ENCODE results near the gene KIF16B. TPM values are rescaled to one million over a fixed set of nuclear protein-coding genes. Genes with fewer than 3 reads are reported as not detected.

The KIF16B gene
- total and polyA plus RNA-seq, 4 donors = 5.9 to 20.3 (median 9.6) TPM

DNA sequence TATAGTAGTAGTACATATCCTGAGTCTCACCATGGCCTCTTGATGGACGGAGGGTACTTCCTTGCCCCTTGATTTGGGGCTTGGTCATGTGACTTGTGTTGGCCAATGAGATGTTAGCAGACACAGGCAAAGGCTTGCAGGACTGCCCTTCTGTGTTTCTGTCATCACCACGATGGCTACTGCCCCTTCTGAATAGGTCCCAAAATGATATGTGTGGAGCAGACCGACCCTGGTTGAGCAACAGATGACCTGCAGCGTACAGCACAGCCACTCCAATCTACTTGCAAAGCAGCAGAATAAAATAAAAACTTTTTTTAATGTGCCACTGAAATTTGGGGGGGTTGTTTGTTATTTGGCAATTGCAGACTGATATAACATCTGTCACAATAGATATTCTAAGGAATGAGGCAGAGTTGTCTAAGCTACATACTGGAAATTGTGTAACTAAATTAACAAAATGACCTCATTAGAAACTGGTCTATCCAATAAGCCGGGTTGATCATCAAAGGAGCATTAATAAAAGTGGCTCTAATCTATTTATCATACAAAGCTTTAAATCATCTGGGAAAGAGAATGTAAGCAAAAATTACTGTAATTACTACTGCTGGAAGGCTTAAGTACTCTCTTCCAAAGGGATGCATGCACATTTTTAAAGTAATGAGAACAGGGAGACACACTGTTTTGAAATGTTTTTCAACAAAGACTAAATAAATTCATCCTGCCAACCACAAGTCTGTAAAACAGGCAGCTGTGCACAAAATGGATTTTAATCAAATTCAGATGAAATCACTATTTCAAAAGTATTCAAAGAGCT lies 209.5 kb downstream of the KIF16B start:
- peak; percentile 14 to 61 (median 38) for DNase-seq

GRCh38 chr20:16362642-16363041 lies 210.6 kb downstream of the KIF16B start:
- no peak for TF ChIP-seq CTCF (IDR thresholded peaks at IDR 0.05; ENCODE audit: control extremely low read depth, extremely low read depth)
- Histone ChIP-seq H3K4me1 (ENCODE audit: control insufficient read depth in 5 of 5, insufficient read depth in 5 of 5, low read length in 5 of 5) (peaks cover 0 to 9% (median 7%) of the 10 kb centered on the region in 5 donors), H3K9ac (ENCODE audit: insufficient read depth in 1 of 2, low read length in 2 of 2) (no peak overlapping the region), H3K27ac (ENCODE audit: low read depth in 1 of 2, low read length in 1 of 2) (no peak overlapping the region), H3K4me3 (no peak overlapping the region), H3K27me3 (ENCODE audit: control insufficient read depth in 3 of 3, insufficient read depth in 3 of 3, low read length in 2 of 3) (no peaks in the 10 kb centered on the region), H3K36me3 (ENCODE audit: control insufficient read depth in 4 of 4, insufficient read depth in 4 of 4, low read length in 4 of 4) (peaks cover under 1 to 7% (median 3%) of the 10 kb centered on the region in 4 donors), H3K9me3 (ENCODE audit: control insufficient read depth in 4 of 4, insufficient read depth in 3 of 4, low read length in 3 of 4) (no peaks in the 10 kb centered on the region)
- no peak for DNase-seq
- ATAC-seq (ENCODE audit: insufficient read depth, low FRiP score) = no peak
- 92 to 95% methylated on average over 1 of the region's 1 CpG for WGBS, 2 donors

More for the DNA sequence above, 209.5 kb downstream of the KIF16B start:
- Histone ChIP-seq H3K36me3 (ENCODE audit: control insufficient read depth in 4 of 4, insufficient read depth in 4 of 4, low read length in 4 of 4) (peaks cover 4 to 17% (median 5%) of the 10 kb centered on the region in 4 donors), H3K27me3 (ENCODE audit: control insufficient read depth in 3 of 3, insufficient read depth in 3 of 3, low read length in 2 of 3) (no peaks in the 10 kb centered on the region), H3K4me1 (ENCODE audit: control insufficient read depth in 5 of 5, insufficient read depth in 5 of 5, low read length in 5 of 5) (peaks cover 0 to 9% (median 7%) of the 10 kb centered on the region in 5 donors), H3K4me3 (no peak overlapping the region), H3K9ac (ENCODE audit: insufficient read depth in 1 of 2, low read length in 2 of 2) (no peak overlapping the region), H3K27ac (ENCODE audit: low read depth in 1 of 2, low read length in 1 of 2) (no peak overlapping the region), H3K9me3 (ENCODE audit: control insufficient read depth in 4 of 4, insufficient read depth in 3 of 4, low read length in 3 of 4) (no peaks in the 10 kb centered on the region)
- TF ChIP-seq CTCF (IDR thresholded peaks at IDR 0.05; ENCODE audit: control extremely low read depth, extremely low read depth) = no peak
- 70 to 83% methylated on average over 5 of the region's 5 CpGs for WGBS, 2 donors
- ATAC-seq (ENCODE audit: insufficient read depth, low FRiP score) = no peak

- H3K4me1 ChIP-seq (ENCODE audit: control insufficient read depth in 5 of 5, insufficient read depth in 5 of 5, low read length in 5 of 5) = peaks cover 0 to 9% (median 3%) of the 10 kb centered on the region in 5 donors
- H3K4me3 ChIP-seq = no peak overlapping the region
- H3K27me3 ChIP-seq (ENCODE audit: control insufficient read depth in 3 of 3, insufficient read depth in 3 of 3, low read length in 2 of 3) = no peaks in the 10 kb centered on the region
- WGBS, 2 donors = 66 to 70% methylated on average over 5 of the region's 5 CpGs
- no peak overlapping the region for H3K27ac ChIP-seq (ENCODE audit: low read depth in 1 of 2, low read length in 1 of 2)
- ATAC-seq (ENCODE audit: insufficient read depth, low FRiP score) (no peak), DNase-seq (peak in 1 of 3 donors; percentile 34)
- no peaks in the 10 kb centered on the region for H3K9me3 ChIP-seq (ENCODE audit: control insufficient read depth in 4 of 4, insufficient read depth in 3 of 4, low read length in 3 of 4)
- H3K9ac ChIP-seq (ENCODE audit: insufficient read depth in 1 of 2, low read length in 2 of 2) = no peak overlapping the region
- no peak for TF ChIP-seq CTCF (IDR thresholded peaks at IDR 0.05; ENCODE audit: control extremely low read depth, extremely low read depth)
- H3K36me3 ChIP-seq (ENCODE audit: control insufficient read depth in 4 of 4, insufficient read depth in 4 of 4, low read length in 4 of 4) = peaks cover 0 to 2% (median 1%) of the 10 kb centered on the region in 4 donors
Observed at GRCh38 chr20:16360668-16361067, 212.6 kb downstream of the KIF16B start.
